HEK293 (cell line): Measurements from ENCODE around the gene PDE12.
A peak's percentile ranks its signal among the peaks of the same experiment; 100 is the strongest.

ENCODE experiments used
- BCL6B ChIP-seq: fragments of 450-650 bp; formaldehyde crosslinking; IDR thresholded peaks from 2 replicates; pipeline ENCODE4 v1.5.1; 2017; ENCODE audit warnings: missing biosample characterization, missing genetic modification characterization
- CTCF ChIP-seq: fragments of 450-650 bp; formaldehyde crosslinking; IDR thresholded peaks from 2 replicates; pipeline ENCODE4 v1.5.1; 2016; ENCODE audit warnings: missing biosample characterization, missing genetic modification characterization
- EGR2 ChIP-seq: fragments of 450-650 bp; formaldehyde crosslinking; IDR thresholded peaks from 2 replicates; pipeline ENCODE4 v1.5.1; 2016; ENCODE audit warnings: low read depth, missing biosample characterization, missing genetic modification characterization
- GLIS1 ChIP-seq: fragments of 450-650 bp; formaldehyde crosslinking; IDR thresholded peaks from 2 replicates; pipeline ENCODE4 v1.5.1; 2016; ENCODE audit warnings: missing biosample characterization, missing genetic modification characterization
- HOXC10 ChIP-seq: sonication (generic); formaldehyde crosslinking; IDR thresholded peaks from 2 replicates; pipeline ENCODE4 v1.8.1; 2023; ENCODE audit warnings: mild to moderate bottlenecking, missing genetic modification reagents
- KLF10 ChIP-seq: fragments of 450-650 bp; IDR thresholded peaks from 2 replicates; pipeline ENCODE4 v1.5.1; 2018; ENCODE audit warnings: missing biosample characterization, mild to moderate bottlenecking, missing genetic modification characterization
- KLF17 ChIP-seq: fragments of 450-650 bp; formaldehyde crosslinking; IDR thresholded peaks from 2 replicates; pipeline ENCODE4 v1.5.1; 2016; ENCODE audit warnings: missing biosample characterization, missing genetic modification characterization
- PRDM6 ChIP-seq: fragments of 450-650 bp; formaldehyde crosslinking; IDR thresholded peaks from 2 replicates; pipeline ENCODE4 v1.5.1; 2017; ENCODE audit warnings: missing biosample characterization, missing genetic modification characterization
- REPIN1 ChIP-seq: fragments of 450-650 bp; formaldehyde crosslinking; IDR thresholded peaks from 2 replicates; pipeline ENCODE4 v1.5.1; 2017; ENCODE audit warnings: missing biosample characterization, missing genetic modification characterization, low read depth
- SP7 ChIP-seq: fragments of 450-650 bp; formaldehyde crosslinking; IDR thresholded peaks from 2 replicates; pipeline ENCODE4 v1.5.1; 2016; ENCODE audit warnings: missing biosample characterization, missing genetic modification characterization
- TCF7L2 ChIP-seq: IDR thresholded peaks from 2 replicates; pipeline ENCODE4 v1.6.1; 2011; ENCODE audit warnings: low read depth, mild to moderate bottlenecking, inconsistent platforms, low read length, moderate library complexity, borderline replicate concordance
- ZBTB20 ChIP-seq: fragments of 450-650 bp; formaldehyde crosslinking; IDR thresholded peaks from 2 replicates; pipeline ENCODE4 v1.5.1; 2016; ENCODE audit warnings: missing biosample characterization, missing genetic modification characterization
- ZBTB21 ChIP-seq: fragments of 450-650 bp; formaldehyde crosslinking; IDR thresholded peaks from 2 replicates; pipeline ENCODE4 v1.5.1; 2017; ENCODE audit warnings: missing biosample characterization, missing genetic modification characterization
- ZFHX2 ChIP-seq: fragments of 450-650 bp; formaldehyde crosslinking; conservative IDR thresholded peaks from 2 replicates; pipeline ENCODE4 v1.5.1; 2016; ENCODE audit warnings: missing biosample characterization, missing genetic modification characterization
- ZFP37 ChIP-seq: fragments of 450-650 bp; formaldehyde crosslinking; IDR thresholded peaks from 2 replicates; pipeline ENCODE4 v1.5.1; 2016; ENCODE audit warnings: missing biosample characterization, missing genetic modification characterization
- ZIC2 ChIP-seq: fragments of 450-650 bp; formaldehyde crosslinking; IDR thresholded peaks from 2 replicates; pipeline ENCODE4 v1.5.1; 2016; ENCODE audit warnings: missing biosample characterization, missing genetic modification characterization
- ZNF157 ChIP-seq: fragments of 450-650 bp; formaldehyde crosslinking; IDR thresholded peaks from 2 replicates; pipeline ENCODE4 v1.5.1; 2016; ENCODE audit warnings: missing biosample characterization, missing genetic modification characterization
- ZNF221 ChIP-seq: fragments of 450-650 bp; formaldehyde crosslinking; IDR thresholded peaks from 2 replicates; pipeline ENCODE4 v1.5.1; 2017; ENCODE audit warnings: missing biosample characterization, missing genetic modification characterization, borderline replicate concordance
- ZNF26 ChIP-seq: fragments of 450-650 bp; formaldehyde crosslinking; IDR thresholded peaks from 2 replicates; pipeline ENCODE4 v1.5.1; 2016; ENCODE audit warnings: missing biosample characterization, missing genetic modification characterization
- ZNF362 ChIP-seq: fragments of 450-650 bp; formaldehyde crosslinking; IDR thresholded peaks from 2 replicates; pipeline ENCODE4 v1.5.1; 2016; ENCODE audit warnings: missing biosample characterization, missing genetic modification characterization
- ZNF391 ChIP-seq: fragments of 450-650 bp; formaldehyde crosslinking; IDR thresholded peaks from 2 replicates; pipeline ENCODE4 v1.5.1; 2016; ENCODE audit warnings: low read depth, missing biosample characterization, missing genetic modification characterization, borderline replicate concordance
- ZNF48 ChIP-seq: fragments of 450-650 bp; formaldehyde crosslinking; IDR thresholded peaks from 2 replicates; pipeline ENCODE4 v1.5.1; 2016; ENCODE audit warnings: missing biosample characterization, missing genetic modification characterization
- ZNF501 ChIP-seq: fragments of 450-650 bp; formaldehyde crosslinking; IDR thresholded peaks from 2 replicates; pipeline ENCODE4 v1.5.1; 2016; ENCODE audit warnings: missing biosample characterization, missing genetic modification characterization
- ZNF571 ChIP-seq: fragments of 450-650 bp; formaldehyde crosslinking; IDR thresholded peaks from 2 replicates; pipeline ENCODE4 v1.5.0; 2017; ENCODE audit warnings: missing biosample characterization, missing genetic modification characterization
- ZNF580 ChIP-seq: fragments of 450-650 bp; formaldehyde crosslinking; IDR thresholded peaks from 2 replicates; pipeline ENCODE4 v1.5.1; 2016; ENCODE audit warnings: missing biosample characterization, missing genetic modification characterization
- ZNF664 ChIP-seq: fragments of 450-650 bp; formaldehyde crosslinking; IDR thresholded peaks from 2 replicates; pipeline ENCODE4 v1.5.1; 2016; ENCODE audit warnings: missing biosample characterization, missing genetic modification characterization
- ZNF76 ChIP-seq: fragments of 450-650 bp; formaldehyde crosslinking; IDR thresholded peaks from 2 replicates; pipeline ENCODE4; 2016; ENCODE audit warnings: low read depth, missing biosample characterization, missing genetic modification characterization, borderline replicate concordance
- ZNF776 ChIP-seq: fragments of 450-650 bp; formaldehyde crosslinking; IDR thresholded peaks from 2 replicates; pipeline ENCODE4 v1.5.0; 2017; ENCODE audit warnings: missing biosample characterization, missing genetic modification characterization, borderline replicate concordance
- ZSCAN23 ChIP-seq: fragments of 450-650 bp; formaldehyde crosslinking; IDR thresholded peaks from 2 replicates; pipeline ENCODE4 v1.5.1; 2016; ENCODE audit warnings: missing biosample characterization, missing genetic modification characterization
- ZSCAN5A ChIP-seq: fragments of 450-650 bp; formaldehyde crosslinking; IDR thresholded peaks from 2 replicates; pipeline ENCODE4 v1.5.1; 2016; ENCODE audit warnings: missing biosample characterization, missing genetic modification characterization

Gene PDE12

GRCh38 chr3:57555738-57556458, at the start of gene PDE12 (continued):
- peak; percentile 79; the same call in 1 of the 2 replicates for TF ChIP-seq ZNF76 (tag by site-specific recombination)
- peak; percentile 74; the same call in 1 of the 2 replicates for TF ChIP-seq KLF10 (tag by site-specific recombination)
- no peak for TF ChIP-seq ZNF571 (tag by site-specific recombination)
- peak; percentile 86 for TF ChIP-seq ZFHX2
- TF ChIP-seq ZBTB21: peak; percentile 80
- TF ChIP-seq ZSCAN23 (tag by site-specific recombination): peak; percentile 81; the same call in 1 of the 2 replicates
- peak; percentile 24; the same call in 1 of the 2 replicates for TF ChIP-seq ZSCAN5A (tag by site-specific recombination)
- TF ChIP-seq CTCF (tag by site-specific recombination): no peak; the same call in 1 of the 2 replicates
- peak; percentile 60; the same call in 1 of the 2 replicates for TF ChIP-seq ZBTB20
- no peak for TF ChIP-seq HOXC10 (CRISPR knock-in tag)
- TF ChIP-seq ZNF26: no peak
- no peak for TF ChIP-seq ZNF157 (tag by site-specific recombination)
- no peak for TF ChIP-seq ZNF48 (tag by site-specific recombination)
- TF ChIP-seq ZFP37 (tag by site-specific recombination): peak; percentile 82
- peak; percentile 58; the same call in 1 of the 2 replicates for TF ChIP-seq ZNF664 (tag by site-specific recombination)
- TF ChIP-seq GLIS1: no peak
- peak; percentile 93 for TF ChIP-seq SP7 (tag by site-specific recombination)
- TF ChIP-seq TCF7L2: no peak
- TF ChIP-seq PRDM6 (tag by site-specific recombination): 0 out of 2 replicates have a peak, but pooled peaks have one; percentile 9
- peak; percentile 72; the same call in 1 of the 2 replicates for TF ChIP-seq ZNF501 (tag by site-specific recombination)
- TF ChIP-seq ZNF221: no peak
- TF ChIP-seq ZNF776 (tag by site-specific recombination): no peak
- TF ChIP-seq REPIN1 (tag by site-specific recombination): no peak
- peak; percentile 95 for TF ChIP-seq ZNF580
- TF ChIP-seq KLF17 (tag by site-specific recombination): peak; percentile 93
- no peak for TF ChIP-seq BCL6B (tag by site-specific recombination)
- TF ChIP-seq ZIC2 (tag by site-specific recombination): no peak
- TF ChIP-seq EGR2 (tag by site-specific recombination): peak; percentile 69
- TF ChIP-seq ZNF391 (tag by site-specific recombination): peak; percentile 73; the same call in 1 of the 2 replicates
- TF ChIP-seq ZNF362 (tag by site-specific recombination): no peak
